DND-41 (cell line): ENCODE results near the gene DRG1.

Experiments used
- CTCF ChIP-seq: IDR thresholded peaks from 2 replicates; pipeline ENCODE4 v1.5.1; 2012; ENCODE audit warnings: borderline replicate concordance, low read length, moderate library complexity, mild to moderate bottlenecking; ENCODE audit not compliant: poor library complexity, severe bottlenecking; ENCODE audit errors: extremely low read depth
- EZH2 ChIP-seq: IDR thresholded peaks from 3 replicates; pipeline ENCODE4 v1.6.1; 2012; ENCODE audit warnings: borderline replicate concordance, low read depth, mild to moderate bottlenecking, moderate library complexity, low read length, inconsistent platforms; ENCODE audit not compliant: severe bottlenecking

- TF ChIP-seq CTCF (no peak), EZH2 (no peak)
These were observed 5.1 kb upstream of the DRG1 start for GRCh38 chr22:31394326-31394725.
